GM23338 (cell line): ENCODE measurements around the gene DDR2.

ENCODE experiments used
- CREB1 ChIP-seq: fragments of 250-450 bp; sonication (Bioruptor Pico); IDR thresholded peaks from 2 replicates; pipeline ENCODE4 v1.5.0; 2020; ENCODE audit warnings: low read depth, mild to moderate bottlenecking, moderate library complexity
- CTCF ChIP-seq, 2 experiments: fragments of 200-600 bp in 1 of 2; sonication (generic) in 1 of 2; conservative IDR thresholded peaks; 2 replicates each; pipeline versions ENCODE4 v1.5.1 to v1.6.1; 2016 to 2017; ENCODE audit warnings: antibody characterized with exemption in 2 of 2, low read depth in 2 of 2, mild to moderate bottlenecking in 2 of 2, moderate library complexity in 1 of 2
- ETS1 ChIP-seq: IDR thresholded peaks from 2 replicates; pipeline ENCODE4 v1.6.1; 2016; ENCODE audit warnings: antibody characterized with exemption
- EZH2 ChIP-seq: fragments of 200-600 bp; sonication (generic); IDR thresholded peaks from one replicate; pipeline ENCODE4 v1.8.0; 2017; ENCODE audit warnings: antibody characterized with exemption, mild to moderate bottlenecking, low read depth; ENCODE audit not compliant: unreplicated experiment
- EZH2phosphoT487 ChIP-seq: fragments of 200-600 bp; sonication (generic); IDR thresholded peaks from one replicate; pipeline ENCODE4 v1.8.1; 2018; ENCODE audit warnings: antibody characterized with exemption; ENCODE audit not compliant: unreplicated experiment
- JUNB ChIP-seq: IDR thresholded peaks from one replicate; pipeline ENCODE4 v1.6.1; 2016; ENCODE audit warnings: antibody characterized with exemption; ENCODE audit not compliant: unreplicated experiment
- POLR2AphosphoS5 ChIP-seq: IDR thresholded peaks from 2 replicates; pipeline ENCODE4 v1.6.1; 2016; ENCODE audit warnings: antibody characterized with exemption, low read depth
- STAT1 ChIP-seq: IDR thresholded peaks from one replicate; pipeline ENCODE4 v1.6.1; 2016; ENCODE audit warnings: antibody characterized with exemption; ENCODE audit not compliant: unreplicated experiment

GRCh38 chr1:162741574-162741973 is 109.3 kb downstream of the DDR2 start:
- TF ChIP-seq CTCF (conservative IDR thresholded peaks at IDR 0.05; ENCODE audit: low read depth in 2 of 2) (no peak), EZH2 (no peak), JUNB (no peak), POLR2AphosphoS5 (no peak), CREB1 (no peak), EZH2phosphoT487 (no peak), ETS1 (no peak), STAT1 (no peak)
